Tibial nerve (tissue), 3 donors: ENCODE data around the gene ENOPH1.

Experiments used
- CTCF ChIP-seq, 5 experiments: fragments of 200-600 bp in 3 of 5; fragments of 450-650 bp in 2 of 5; sonication (generic) in 3 of 5; IDR thresholded peaks; one replicate each; pipeline ENCODE4 v1.5.1; 2016 to 2019; ENCODE audit warnings: antibody characterized with exemption in 5 of 5, mild to moderate bottlenecking in 3 of 5, moderate library complexity in 2 of 5
- POLR2A ChIP-seq, 2 donors: fragments of 450-650 bp; IDR thresholded peaks; one replicate each; pipeline ENCODE4 v1.6.1; 2017; ENCODE audit warnings: antibody characterized with exemption in 2 of 2, mild to moderate bottlenecking in 2 of 2, moderate library complexity in 2 of 2

GRCh38 chr4:82381661-82382296 is 48.6 kb upstream of the ENOPH1 start:
- TF ChIP-seq CTCF (IDR thresholded peaks at IDR 0.05) (no peak), POLR2A (IDR thresholded peaks at IDR 0.05) (no peak)
